KOPT-K1 (cell line): ENCODE measurements around the gene PGM1.

Experiments
- H3K27ac ChIP-seq: fragments of 200-600 bp; sonication (generic); 2 replicates; pipeline ENCODE4 v1.5.1; 2016; ENCODE audit warnings: antibody characterized with exemption, mild to moderate bottlenecking, low read depth, low read length; ENCODE audit not compliant: poor library complexity, severe bottlenecking
- H3K36me3 ChIP-seq: fragments of 200-600 bp; sonication (generic); 2 replicates; pipeline ENCODE4 v1.5.1; 2017; ENCODE audit warnings: antibody characterized with exemption, mild to moderate bottlenecking, low read length, moderate library complexity; ENCODE audit not compliant: insufficient read depth
- H3K9me3 ChIP-seq: fragments of 200-600 bp; sonication (generic); 2 replicates; pipeline ENCODE4 v1.5.1; 2017; ENCODE audit warnings: antibody characterized with exemption, low read length, mild to moderate bottlenecking; ENCODE audit not compliant: insufficient read depth, poor library complexity, severe bottlenecking

Gene PGM1

DNA sequence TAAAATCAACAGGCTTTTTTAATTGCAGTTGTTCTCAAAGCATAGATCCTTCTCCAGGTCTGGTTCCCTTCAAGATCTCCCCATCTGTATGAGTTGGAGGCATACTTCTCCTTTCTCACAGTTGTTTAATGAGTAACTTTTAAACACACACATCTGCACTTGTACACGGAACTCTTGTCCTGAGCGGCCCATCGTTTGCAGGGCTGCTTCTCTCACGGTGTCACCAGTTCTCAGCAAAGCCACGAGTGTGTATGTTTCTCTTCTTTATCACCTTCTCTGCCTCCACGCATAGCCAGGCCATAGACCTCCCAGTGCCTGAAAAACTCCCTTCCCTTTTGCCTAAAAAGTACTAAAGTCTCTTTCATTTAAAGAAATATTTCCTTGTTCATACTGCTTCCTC is 111.9 kb downstream of the PGM1 start:
- H3K9me3 ChIP-seq: no peaks in the 10 kb centered on the region
- H3K27ac ChIP-seq: no peak overlapping the region
- H3K36me3 ChIP-seq: no peaks in the 10 kb centered on the region

DNA sequence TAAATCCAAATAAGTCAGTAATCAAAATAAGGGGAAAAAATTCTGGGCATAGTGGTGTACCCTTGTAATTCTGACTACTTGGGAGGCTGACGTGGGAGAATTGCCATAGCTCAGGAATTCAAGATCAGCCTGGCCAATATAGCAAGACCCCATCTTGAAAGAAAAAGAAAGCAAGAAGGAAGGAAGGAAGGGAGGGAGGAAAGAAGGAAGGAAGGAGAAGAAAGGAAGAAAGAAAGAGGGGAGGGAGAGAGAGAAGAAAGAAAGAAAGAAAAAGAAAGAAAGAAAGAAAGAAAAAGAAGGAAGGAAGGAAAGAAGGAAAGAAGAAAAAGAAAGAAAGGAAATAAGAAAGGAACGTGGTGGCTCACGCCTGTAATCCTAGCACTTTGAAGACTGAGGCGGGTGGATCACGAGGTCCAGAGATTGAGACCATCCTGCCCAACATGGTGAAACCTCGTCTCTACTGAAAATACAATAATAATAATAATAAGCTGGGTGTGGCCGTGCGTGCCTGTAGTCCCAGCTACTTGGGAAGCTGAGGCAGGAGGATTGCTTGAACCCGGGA is 116.1 kb downstream of the PGM1 start:
- no peaks in the 10 kb centered on the region for H3K36me3 ChIP-seq
- H3K9me3 ChIP-seq: no peaks in the 10 kb centered on the region
- H3K27ac ChIP-seq: no peak overlapping the region
